Activated naive CD4-positive, alpha-beta T cell treated with anti-CD3 and anti-CD28 coated beads, Interleukin-2, amount 10 ng/mL, durations not matched to agents 5 hours and 36 hours (primary cell): ENCODE measurements around the gene NSA2. TPM values are rescaled to one million over a fixed set of nuclear protein-coding genes. Genes with fewer than 3 reads are reported as not detected.

Source experiments
- total RNA-seq, 2 experiments: library from RNA; stranded (reverse); gene quantifications; one replicate each; pipeline ENCODE4 v1.2.3, GENCODE V29; 2021

Gene NSA2
- 100 to 1,000 TPM in 1 of 2 experiments, 10 to 100 TPM in 1; 86.2 to 110 TPM for total RNA-seq

DNA sequence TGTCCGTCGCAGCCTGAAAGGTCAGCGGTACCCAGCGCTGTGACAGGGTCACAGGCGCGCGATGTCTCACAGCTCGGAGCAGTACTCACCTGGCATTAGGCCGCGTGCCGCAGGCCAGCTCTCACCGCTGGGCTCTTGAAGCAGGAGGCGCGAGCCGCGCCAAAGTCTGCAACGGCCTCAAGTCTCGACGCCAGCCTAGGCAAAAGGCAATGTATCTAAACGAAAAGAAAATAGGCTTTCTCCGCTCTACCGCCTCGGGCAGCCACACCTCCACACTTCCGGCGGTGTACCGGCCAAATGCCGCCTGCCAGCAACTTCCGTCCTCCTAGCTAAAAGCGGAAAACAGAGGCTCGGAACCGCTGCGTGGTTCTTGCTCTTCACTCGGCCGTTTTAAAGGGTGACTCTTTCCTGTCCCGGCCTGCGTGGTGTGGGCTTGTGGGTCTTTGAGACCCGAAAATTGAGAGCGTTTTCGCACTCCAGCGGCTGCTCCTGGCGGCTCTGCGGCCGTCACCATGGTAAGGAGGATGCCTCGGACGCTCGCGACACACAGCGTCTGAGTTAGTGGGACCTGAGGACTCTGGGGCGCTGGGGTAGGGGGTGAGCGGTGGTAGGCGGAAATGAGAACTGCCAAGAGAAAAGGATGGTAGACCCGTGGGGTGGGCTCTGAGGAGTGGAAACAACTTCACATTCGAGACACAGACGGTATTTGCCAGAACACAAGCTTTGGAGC is at the start of gene NSA2, which contains the start of gene GFM2:
Gene NSA2 (plus strand): TSS at position 401 of the 730 bp plus-strand sequence. CDS start 112 bp downstream, at position 513.
Gene GFM2 (minus strand): TSS at position 269 of the 730 bp plus-strand sequence. CDS start 3,375 bp downstream, outside the sequence.

Other genes starting within 250 kb of the NSA2 start
- 1 to 10 TPM; 1.2 to 1.5 TPM for gene ENC1, start 126.5 kb upstream of the NSA2 start, total RNA-seq
- gene HEXB, start 82.0 kb upstream of the NSA2 start, total RNA-seq: 10 to 100 TPM; 70.2 to 73.7 TPM
- gene GFM2, start 132 bp upstream of the NSA2 start, total RNA-seq: 10 to 100 TPM; 17.3 to 19.4 TPM
- 1 to 10 TPM; 3.8 to 4.0 TPM for gene FAM169A, start 99.1 kb downstream of the NSA2 start, total RNA-seq